Activated CD4-positive, CD25-positive, alpha-beta regulatory T cell (primary cell): ENCODE data around the gene GRB10.
"Not testable (repeated sequence)": the region's sequence is repeated elsewhere in the genome, so short reads cannot be mapped to it uniquely, and the experiment has no call there.

Source experiments
- DNase-seq, 4 experiments: peaks; one replicate each; lab custom pipeline; 2025; lab: John Stamatoyannopoulos, UW

GRB10 gene

DNA sequence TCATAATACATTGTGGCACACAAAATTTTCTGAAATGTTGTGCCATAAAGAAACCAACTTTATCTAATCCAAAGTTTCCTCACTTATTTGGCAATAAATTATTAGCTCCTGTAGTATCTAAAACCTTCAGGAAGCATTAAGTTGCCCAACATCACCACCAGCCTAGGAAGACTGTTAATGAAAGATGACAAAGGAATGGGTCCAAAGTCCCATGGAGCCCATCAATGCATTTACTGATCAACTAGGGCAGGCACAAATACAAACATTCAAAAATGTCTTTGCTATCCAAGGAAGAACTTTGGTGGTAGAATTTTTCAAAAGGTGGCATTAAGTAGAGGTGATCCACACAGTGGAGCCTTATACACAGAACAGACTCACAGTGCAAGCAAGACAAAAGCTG, 4.5 kb downstream of the GRB10 start:
- DNase-seq, result no peak

DNA sequence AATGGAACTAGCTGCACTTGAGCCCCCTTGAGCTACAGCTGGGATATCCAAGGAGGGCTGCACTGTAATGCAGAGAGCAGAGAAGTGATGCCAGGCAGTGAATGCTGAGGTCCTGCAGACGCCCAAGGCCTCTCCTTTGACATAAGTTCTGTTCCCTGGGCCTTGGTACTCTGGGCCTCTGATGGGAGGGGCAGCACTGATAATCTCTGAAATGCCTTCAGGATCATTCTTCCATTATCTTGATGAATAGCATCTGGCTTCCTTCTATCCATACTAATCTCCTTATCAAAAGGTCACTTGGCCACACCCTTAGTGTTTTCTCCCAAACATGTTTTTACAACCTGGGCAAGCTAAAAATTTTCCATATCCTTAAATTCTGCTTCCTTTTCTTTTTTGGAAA, 6.9 kb downstream of the GRB10 start:
- DNase-seq, result no peak

DNA sequence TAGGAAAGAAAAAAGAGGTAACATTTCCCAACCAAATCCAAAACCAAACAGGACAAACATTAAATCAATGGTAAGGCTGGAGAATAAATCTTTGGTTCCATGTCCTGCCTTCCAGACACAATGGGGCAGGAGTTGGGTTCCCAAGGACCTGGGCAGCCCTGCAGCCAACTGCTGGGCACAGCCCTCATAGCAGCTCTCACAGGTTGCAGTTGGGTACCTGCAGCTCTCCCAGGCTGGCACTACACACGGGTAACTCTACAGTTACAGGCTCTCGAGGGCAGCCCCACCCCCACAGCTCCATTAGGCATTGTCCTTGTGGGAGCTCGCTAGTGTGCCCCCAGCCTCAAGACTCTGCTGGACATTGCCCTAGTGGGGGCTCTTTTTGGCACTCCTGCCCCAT, 7.5 kb downstream of the GRB10 start:
- no peak for DNase-seq

DNA sequence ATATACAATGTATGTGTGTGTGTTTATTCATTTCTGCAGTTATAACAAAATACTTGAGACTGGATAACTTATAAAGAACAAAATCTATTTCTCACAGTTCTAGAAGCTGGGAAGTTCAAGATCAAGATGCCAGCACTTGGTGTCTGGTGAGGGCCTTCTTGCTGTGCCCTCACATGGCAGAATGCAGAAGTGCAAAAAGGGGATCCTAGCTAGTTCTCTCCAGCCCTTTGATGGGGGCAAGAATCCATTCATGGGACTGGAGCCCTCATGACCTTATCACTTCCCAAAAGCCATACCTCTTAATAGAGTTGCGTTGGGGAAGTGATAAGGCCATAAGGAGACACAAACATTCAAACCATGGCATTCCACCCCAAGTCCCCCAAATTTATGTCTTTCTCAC, 8.4 kb downstream of the GRB10 start:
- DNase-seq, result no peak

DNA sequence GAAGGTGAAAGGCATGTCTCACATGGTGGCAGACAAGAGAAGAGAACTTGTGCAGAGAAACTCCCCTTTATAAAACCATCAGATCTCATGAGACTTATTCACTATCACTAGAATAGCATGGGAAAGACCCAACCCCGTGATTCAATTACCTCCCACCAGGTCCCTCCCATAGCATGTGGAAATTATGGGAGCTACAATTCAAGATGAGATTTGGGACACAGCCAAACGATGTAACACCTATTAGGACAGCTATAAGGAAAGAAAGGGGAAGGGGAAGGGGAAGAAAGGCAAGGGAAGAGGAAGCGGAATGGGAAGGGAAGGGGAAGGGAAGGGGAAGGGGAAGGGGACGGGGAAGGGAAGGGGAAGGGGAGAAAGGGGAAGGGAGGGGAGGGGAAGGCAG, 9.6 kb downstream of the GRB10 start:
- DNase-seq, result not testable (repeated sequence)

DNA sequence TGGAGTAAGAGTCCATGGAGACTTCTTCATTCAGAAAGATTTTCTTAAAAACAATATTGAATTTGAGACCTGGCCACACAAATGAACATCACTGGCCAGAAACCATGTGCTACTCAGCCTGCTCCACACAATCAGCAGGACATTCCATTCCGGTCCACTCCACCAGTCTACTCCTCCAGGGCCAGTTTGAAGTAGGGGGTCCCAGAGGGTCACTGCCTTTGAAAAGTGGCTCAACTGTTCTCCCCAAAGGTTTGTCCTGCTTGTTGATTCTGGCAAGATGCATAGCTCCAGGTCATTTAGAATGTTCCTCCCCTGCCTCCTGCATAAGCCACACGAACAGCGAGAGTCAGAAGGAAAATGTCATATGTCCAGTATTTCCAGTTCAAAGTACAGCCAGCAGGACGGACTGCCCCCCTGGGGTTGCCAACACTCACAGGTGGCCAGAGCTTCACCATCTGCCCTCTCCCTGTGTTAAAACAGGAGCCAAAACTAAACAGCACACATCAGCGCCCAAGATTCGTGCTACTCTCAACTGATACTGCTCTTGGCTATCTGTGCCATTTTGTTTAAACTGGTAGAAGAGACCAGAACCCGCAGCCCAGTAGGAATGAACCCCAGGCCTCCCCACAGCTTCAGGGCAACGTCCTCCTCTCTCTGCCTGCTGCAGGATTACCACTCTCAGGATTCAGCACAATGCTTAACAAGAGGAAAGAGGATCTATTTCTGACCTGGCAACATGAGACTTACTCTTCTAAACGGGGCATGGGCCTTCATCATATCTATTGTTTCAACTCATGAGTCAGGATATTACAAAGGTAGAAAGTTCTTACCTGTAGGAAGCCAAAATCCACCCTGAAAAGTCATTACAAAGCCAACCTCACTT, 11.3 kb downstream of the GRB10 start:
- no peak for DNase-seq

DNA sequence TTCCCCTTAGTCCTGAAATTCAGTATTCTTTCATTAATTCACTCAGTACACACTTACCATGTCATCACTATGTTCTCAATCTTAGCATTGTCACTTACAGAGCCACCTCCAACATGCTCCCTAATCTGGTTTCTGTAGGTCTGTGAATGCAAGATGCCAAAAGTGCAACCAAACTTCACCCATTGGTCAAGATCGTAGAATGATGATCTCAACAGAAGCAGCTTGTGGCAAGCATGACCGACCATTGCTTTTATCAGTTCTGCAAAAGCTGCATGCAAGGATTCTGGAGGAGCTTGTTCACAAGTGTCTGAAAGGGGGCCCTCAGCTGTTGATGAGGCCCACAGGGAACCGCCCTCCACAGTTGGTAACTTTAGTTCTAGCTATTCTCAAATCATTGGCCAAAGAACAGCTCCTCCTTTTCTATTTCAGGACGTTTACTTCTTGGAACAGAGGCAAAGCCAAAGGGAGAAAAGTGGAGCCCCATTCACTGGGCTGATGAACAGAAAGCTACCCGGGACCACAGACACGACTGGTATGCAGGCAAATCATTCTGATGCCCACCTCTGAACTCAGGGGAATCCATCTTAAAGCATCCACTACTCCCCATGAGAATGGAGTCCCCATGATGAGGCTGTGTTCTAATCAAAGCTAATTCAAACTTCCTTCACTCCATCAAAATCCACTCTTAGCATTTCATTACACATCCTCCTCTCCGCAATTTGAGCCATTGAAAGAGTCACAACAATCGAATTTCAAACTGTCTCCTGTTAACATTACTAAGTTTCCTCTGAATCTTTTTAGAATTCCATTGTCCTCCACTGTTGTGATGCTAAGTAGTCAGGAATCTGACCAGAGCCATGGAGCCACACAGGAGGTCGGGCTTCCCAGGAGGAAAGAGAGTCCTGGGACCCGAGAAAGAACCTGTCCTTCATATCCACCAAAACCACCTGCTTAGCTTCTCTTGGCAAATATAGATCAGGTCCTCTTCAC, 13.9 kb downstream of the GRB10 start:
- DNase-seq, result no peak

DNA sequence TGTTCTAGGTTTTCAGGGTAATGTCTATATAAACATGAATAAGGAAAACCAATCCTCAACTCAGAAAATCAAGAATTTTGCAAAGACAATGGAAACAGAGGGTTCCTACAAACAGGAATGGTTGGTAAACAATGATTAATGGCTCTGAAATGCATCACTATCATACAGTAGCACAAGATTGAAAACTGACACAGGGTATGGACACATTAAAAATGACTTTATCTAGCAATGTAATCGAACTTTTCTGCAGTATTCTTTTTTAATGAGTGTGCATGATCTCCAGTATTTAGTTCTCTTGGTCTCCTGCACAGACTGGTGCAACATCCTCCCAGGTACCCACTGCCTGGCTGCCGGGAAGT, 15.9 kb downstream of the GRB10 start:
- DNase-seq, result no peak

DNA sequence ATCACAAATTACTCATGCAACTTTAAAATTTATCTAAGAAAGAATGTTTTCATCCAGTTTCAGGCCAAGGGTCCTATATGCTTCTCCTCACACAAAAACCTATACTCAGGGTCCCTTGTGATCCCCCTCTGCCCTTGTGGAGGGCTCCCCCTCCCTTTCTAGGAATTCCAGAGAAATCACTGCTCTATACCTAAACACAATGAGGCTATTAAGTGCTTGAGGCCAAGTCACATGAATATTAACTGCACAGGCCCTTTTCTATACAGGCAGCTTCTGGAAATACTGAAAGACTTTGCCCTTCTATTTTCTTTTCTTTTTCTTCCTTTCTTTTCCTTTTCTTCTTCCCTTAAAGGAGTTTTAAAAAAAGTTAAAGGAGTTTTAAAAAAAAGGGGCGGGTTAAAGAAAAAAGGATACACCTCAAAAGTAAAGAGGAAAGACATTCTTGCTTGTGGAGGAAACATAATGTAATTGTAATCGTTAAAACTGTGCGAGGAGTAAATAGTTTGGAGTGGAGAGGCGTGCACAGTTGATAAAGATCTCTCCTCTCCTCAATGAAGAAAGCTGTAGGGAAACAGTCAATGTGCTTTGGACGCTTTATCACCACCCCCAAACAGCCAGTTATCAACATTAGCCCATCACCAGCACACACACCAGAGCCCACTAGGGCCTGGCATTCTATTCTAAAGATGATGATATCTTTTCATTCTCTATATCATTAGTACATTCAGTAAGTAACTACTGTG, 16.4 kb downstream of the GRB10 start:
- no peak for DNase-seq

DNA sequence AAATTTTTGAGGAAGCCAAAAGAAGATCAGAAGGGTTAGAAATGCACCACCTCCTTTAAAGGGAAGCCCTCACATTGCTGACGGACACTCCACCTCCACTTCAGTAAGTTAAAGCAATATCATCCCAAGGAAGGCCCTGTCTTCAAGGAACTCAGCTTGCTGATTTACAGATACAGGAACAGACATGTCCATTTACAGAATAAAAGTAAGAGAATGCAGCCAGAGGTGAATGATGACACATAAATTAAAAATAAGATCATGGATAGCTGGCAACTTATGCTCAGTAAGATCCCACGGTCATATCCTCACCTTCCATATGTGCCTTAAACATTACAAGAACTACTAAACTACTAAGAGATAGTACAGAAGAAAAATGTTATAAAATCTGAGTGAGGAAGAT, 20.4 kb downstream of the GRB10 start:
- no peak for DNase-seq

DNA sequence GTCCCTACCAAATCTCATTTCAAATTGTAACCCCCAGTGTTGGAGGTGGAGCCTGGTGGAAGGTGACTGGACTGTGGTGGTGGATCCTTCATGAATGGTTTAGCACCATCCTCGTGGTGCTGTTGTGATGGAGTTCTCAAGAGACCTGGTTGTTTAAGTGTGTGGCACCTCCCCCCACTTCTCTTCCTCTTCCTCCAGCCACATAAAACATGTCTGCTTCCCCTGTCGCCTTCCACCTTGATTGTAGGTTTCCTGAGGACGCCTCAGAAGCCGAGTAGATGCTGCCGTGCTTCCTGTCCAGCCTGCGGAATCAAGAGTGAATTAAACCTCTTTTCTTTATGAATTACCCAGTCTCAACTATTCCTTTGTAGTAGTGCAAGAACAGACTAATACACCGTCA, 21.0 kb downstream of the GRB10 start:
- DNase-seq, result no peak

DNA sequence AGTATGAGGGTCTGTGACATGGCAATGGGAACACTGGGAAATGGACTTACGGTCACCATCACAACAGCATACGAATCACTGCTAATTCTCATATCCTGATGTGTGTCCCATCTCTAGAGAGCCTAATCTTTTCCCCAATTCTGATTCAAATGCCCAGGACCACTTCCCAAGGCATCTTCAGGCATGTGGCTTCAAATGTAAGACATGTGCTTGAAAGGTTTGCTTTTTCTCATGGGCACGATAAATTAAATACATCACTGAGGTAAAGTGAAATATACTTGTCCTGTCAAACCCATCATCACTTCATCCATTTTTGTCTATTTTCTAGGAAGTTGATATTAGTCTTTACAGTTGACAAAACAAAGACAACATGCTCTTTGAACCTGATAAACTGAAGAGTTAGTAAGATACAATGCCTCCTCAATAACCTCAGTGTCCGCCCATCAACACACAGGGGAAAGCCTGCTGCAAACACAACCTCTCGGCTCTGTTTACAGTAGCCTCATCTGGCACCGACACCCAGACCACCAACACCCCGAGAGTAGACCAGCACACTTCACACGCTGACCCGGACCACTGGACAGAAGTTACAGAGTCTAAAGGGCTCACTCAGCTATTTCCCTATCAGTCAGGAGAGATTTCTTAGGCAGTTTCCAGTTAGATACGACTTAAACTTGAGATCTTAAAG, 24.8 kb downstream of the GRB10 start:
- DNase-seq, result no peak

DNA sequence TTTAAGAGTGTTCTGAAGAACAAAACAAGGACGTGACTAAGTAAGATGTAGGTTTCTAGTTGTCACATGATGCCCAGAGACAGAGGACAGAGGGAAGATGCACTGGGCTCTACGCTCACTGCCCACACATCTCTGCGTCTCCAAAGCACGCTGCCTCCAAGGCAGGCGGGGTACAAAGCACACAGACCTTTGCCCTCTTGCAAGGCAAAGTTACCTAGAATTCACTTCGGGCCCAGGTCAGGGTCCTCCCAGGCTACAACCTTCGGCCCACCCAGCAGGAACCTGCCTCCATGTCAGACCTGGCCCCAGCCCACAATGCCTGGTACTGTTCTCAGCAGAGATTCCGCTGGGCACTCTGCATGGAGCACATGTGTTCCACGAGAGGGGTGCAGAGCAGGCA, 26.5 kb downstream of the GRB10 start:
- no peak for DNase-seq

DNA sequence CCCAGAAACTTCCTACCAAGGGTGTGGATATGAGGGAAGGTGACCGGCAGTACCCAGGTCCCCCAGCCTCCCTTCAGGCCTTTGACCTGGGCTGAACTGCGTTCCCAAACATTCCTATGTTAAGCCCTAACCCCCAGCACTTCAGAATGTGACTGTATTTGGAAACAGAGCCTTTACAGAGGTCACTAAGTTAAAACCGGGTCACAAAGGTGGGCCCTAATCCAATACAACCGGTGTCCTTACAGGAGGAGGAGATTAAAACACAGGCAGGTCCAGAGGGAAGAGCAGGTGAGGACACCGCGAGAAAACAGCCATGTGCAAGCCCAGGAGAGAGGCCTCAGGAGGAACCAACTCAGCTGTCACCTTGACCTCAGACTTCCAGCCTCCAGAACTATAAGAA, 28.0 kb downstream of the GRB10 start:
- no peak for DNase-seq

DNA sequence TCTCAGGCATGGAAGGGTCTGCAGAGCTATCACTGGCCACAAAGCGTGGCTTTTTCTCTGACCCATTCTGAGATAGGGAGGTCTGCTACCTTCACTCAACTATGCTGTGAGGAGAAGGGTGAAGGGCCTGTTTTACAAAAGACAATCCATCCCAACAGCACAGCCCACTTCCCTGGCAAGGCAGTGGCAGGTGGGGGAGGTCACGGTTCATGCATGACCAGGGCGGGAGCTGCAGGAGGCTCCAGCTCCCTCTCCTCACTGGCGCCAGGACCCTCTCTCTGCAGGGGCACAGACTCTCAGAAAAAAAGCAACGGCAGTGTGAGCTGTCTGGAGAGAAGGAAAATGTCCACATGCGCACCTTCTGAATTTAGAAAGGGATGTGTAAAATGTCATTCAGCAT, 28.5 kb downstream of the GRB10 start:
- no peak for DNase-seq

DNA sequence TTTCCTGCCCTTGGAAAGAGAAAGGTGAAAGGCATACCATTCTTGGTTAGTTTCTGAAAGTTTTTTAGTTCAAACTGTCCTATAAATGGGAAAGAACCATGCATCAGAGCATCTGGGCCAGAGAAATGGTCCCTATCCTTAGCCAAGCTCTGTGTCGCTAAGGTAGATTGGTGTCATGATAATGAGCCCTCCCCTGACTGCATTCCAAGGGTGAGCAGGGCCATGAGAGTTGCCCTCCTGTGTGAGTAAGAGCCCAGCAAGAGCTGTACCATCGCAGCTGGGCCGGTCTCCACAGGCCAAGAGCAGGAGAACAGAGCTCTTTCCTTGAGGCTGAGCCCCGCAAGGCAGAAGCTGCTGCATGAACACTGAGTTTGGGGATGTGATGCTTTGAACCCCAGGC, 30.3 kb downstream of the GRB10 start:
- DNase-seq, result no peak

DNA sequence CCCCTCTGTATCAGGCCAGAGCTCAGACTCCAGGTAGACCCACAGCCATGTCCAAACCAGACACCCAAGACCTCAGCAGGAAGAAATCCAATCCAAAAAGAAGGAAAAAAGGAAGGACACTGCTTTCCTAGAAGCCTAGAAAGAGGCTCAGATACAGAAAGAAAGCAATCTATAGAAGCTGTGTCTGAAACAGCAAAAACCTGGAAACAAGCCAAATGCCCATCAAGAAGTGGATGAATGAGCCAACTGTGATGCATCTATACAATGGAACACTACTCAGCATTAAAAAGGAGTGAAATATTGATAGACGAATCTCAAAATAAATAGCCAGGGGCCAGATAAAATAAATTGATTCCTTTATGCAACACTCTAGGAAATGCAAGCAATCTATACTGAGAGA, 31.6 kb downstream of the GRB10 start:
- DNase-seq, result no peak

DNA sequence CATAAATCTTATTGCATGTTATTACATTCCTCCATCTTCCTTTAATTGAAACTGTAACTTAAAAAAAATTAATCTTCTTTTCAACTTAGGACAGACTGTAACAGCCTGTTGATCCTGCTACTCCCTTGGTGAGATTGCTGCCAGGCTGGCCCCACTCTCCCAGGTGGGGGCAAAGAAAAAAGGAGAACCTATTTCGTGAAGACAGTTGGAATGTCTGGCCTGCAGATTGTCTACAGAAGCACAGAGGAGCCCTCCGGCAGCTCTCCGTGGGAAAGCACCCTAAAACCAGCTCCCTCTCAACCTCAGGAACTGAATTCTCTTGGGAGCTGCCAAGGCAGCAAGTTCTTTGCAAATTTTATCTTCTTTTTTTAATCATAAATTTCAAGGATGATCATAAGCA, 32.8 kb downstream of the GRB10 start:
- no peak for DNase-seq

DNA sequence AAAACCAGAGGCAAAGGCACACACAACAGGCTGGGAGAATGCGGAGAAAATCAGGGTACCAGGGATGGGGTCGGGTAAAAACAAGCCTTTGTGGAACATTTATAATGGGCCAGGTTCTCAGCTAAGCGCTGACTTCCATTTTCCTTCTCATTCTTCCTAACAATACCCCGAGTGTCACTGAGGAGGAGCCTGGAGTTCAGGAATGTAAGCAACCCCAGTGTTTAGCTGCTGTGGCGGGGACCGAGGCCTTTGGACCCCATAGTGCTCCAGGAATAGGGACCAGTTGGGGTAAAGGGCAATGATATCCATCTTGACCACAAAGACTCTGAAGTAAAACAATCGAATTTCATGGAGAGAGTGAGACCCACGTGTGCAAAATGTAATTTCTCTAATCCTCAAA, 34.2 kb downstream of the GRB10 start:
- no peak for DNase-seq

DNA sequence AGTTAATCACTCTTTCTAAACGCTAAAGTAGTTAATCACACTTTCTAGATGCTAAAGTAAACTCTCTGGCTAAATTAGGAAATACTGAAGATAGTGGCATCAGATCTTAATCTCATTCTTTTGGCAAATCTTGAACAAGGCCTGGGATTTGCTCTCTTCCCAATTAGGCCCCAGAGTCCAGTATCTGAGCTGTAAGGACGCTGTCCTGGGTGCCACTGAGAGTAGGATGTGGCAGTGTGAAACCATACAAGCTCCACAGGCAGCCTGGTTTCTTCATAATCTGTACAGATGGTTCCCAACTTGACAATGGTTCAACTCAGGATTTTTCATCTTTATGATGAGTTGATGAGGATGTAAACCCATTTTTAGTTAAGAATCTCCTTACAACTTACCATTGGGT, 36.9 kb downstream of the GRB10 start:
- no peak for DNase-seq

DNA sequence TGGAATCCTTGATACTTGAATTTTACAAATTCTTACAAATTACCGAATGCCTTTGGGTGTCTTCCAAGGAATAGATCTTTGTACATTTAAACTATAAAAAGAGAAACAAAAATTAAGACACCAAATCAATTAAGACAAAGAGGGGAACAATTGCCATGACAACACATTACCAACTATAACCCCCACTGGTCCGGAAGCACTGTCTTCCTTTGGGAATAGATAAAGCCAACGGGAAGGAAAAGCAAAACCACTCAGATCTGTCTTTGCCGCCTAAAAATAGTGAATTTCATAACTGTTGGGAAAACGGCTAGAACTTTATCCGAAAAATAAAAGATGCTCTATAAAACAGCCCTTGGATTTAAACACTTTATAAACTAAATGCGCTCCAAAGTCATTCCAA, 37.4 kb downstream of the GRB10 start:
- DNase-seq, result no peak

DNA sequence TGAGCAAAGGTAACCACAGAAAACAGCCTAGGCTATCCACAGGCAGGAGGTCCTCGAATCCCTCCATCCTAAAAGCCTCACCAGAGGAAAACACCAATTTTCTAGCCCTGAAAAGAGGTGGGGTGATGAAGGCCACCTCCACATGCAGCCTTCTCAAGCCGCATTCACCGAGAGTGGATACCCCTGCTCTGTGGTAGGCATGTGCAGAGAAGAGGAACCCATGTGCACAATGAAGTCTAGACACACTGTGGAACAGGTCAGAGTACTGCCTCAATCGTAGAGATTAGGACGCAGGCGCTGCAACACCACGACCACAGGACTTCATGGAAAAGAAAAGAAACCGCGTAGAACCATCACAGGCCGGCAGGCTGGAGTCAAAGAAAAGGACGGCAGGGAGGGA, 38.8 kb downstream of the GRB10 start:
- no peak for DNase-seq
